ENCODE results near the gene AATK.

DNA sequence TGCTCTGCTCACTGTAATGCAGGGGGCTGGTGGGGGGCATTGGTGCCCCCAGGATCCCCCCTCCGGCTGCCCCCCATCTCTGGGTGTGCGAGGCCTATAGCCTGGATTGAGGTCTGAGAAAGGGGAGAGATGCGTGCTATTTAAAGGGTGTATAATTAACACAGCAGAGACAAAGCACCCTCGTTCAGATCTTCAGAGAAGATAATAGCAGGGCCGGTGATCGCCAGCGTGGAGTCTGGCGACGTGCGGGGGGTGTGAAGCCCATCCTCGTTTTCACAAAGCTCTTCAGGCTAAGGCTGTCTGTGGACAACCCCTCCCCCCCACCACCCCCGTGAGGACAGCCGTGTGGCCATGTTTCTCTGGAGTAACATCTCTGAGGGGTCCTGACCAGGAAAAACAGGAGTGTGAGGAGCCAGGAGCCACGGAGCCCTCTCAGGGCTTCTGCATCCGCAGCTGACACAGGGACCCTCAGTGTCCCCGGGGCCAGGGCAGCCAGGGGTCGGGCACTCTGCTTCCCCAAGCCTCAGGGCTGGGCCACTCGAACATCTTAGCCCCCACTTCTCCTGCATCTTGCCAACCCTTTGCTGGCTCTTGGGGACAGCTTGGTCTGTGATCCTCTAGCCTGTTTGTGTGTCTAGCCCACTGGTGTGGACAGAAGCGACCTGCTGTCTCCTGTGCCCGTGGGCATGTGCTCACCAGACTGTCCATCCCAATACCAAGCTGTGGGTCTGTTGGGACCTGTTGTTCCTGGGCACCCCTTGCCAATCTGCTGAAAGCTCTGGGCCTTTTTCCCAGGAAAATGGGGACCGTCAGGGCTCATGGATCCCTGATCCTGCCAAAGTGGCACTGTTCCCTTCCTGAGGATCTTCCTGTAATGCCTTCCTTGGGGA is 72.2 kb downstream of the AATK start:
- TF ChIP-seq, protein P1, sequence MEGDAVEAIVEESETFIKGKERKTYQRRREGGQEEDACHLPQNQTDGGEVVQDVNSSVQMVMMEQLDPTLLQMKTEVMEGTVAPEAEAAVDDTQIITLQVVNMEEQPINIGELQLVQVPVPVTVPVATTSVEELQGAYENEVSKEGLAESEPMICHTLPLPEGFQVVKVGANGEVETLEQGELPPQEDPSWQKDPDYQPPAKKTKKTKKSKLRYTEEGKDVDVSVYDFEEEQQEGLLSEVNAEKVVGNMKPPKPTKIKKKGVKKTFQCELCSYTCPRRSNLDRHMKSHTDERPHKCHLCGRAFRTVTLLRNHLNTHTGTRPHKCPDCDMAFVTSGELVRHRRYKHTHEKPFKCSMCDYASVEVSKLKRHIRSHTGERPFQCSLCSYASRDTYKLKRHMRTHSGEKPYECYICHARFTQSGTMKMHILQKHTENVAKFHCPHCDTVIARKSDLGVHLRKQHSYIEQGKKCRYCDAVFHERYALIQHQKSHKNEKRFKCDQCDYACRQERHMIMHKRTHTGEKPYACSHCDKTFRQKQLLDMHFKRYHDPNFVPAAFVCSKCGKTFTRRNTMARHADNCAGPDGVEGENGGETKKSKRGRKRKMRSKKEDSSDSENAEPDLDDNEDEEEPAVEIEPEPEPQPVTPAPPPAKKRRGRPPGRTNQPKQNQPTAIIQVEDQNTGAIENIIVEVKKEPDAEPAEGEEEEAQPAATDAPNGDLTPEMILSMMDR (IDR thresholded peaks at IDR 0.05 in 2 of 3, conservative IDR thresholded peaks at IDR 0.05 in 1 of 3; ENCODE audit: borderline replicate concordance in 1 of 3, insufficient read depth in 1 of 3, low read depth in 2 of 3, low read length in 2 of 3) = no peak
- TF ChIP-seq POLR2A (IDR thresholded peaks at IDR 0.05; ENCODE audit: borderline replicate concordance, extremely low read depth, insufficient read depth, insufficient read length) (no peak), POLR2AphosphoS5 (IDR thresholded peaks at IDR 0.05; ENCODE audit: low read depth, low read length) (no peak), RAD21 (IDR thresholded peaks at IDR 0.05; ENCODE audit: low read depth) (no peak), SIN3A (IDR thresholded peaks at IDR 0.05; ENCODE audit: low read depth) (no peak)

Data from HCT116 (cell line).